ENCODE data around the gene RAB44.

DNA sequence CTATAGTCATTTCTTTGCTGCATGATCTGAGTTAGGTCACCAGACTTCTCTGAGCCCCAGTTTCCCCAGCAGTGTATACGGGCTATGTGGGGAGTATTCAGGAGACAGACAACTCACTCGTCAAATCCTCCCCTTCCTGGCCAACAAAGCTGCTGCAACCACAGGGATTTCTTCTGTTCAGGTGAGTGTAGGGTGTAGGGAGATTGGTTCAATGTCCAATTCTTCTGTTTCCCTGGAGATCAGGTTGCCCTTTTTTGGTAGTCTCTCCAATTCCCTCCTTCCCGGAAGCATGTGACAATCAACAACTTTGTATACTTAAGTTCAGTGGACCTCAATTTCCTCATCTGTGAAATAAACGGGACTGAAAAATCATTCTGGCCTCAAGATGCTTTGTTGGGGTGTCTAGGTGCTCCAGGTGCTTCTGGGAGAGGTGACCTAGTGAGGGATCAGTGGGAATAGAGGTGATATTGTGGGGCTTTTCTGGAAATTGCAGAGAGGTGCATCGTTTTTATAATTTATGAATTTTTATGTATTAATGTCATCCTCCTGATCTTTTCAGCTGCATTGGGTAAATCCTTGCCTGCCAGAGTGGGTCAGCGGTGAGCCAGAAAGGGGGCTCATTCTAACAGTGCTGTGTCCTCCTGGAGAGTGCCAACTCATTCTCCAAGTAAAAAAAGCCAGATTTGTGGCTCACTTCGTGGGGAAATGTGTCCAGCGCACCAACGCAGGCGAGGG, 19.7 kb upstream of the RAB44 start:
- TF ChIP-seq GATA3 (IDR thresholded peaks at IDR 0.05; ENCODE audit: low read depth, low read length) (no peak), GATA2 (IDR thresholded peaks at IDR 0.05; ENCODE audit: low read depth, low read length) (no peak)

All from SH-SY5Y (cell line).